Activated CD4-positive, alpha-beta T cell treated with anti-CD3 and anti-CD28 coated beads, Interleukin-2, amount 10 ng/mL, durations not matched to agents 24 days and 14 days (primary cell): Measurements from ENCODE around the gene TKFC. TPM values are rescaled to one million over a fixed set of nuclear protein-coding genes. Genes with fewer than 3 reads are reported as not detected.

Experiments
- DNase-seq: peaks from one replicate; pipeline ENCODE4 v3.0.0; 2022
- H3K27ac Mint-ChIP-seq: one replicate; pipeline ENCODE4 v1.8.0; 2022; ENCODE audit warnings: mild to moderate bottlenecking, mixed read lengths
- H3K27me3 Mint-ChIP-seq: one replicate; pipeline ENCODE4 v1.8.0; 2022; ENCODE audit warnings: mixed read lengths
- H3K36me3 Mint-ChIP-seq: one replicate; pipeline ENCODE4 v1.8.0; 2022; ENCODE audit warnings: low read depth, mild to moderate bottlenecking, mixed read lengths
- H3K4me1 Mint-ChIP-seq: one replicate; pipeline ENCODE4 v1.8.0; 2021; ENCODE audit warnings: mixed read lengths
- H3K4me3 Mint-ChIP-seq: one replicate; pipeline ENCODE4 v1.8.0; 2022; ENCODE audit warnings: mild to moderate bottlenecking, moderate library complexity, mixed read lengths
- H3K9me3 Mint-ChIP-seq: one replicate; pipeline ENCODE4 v1.8.0; 2021; ENCODE audit warnings: mixed read lengths
- intact Hi-C: fragments of 100-400 bp; cut with micrococcal nuclease; formaldehyde crosslinking; loops from one replicate; pipeline ENCODE4 v1.15.1; 2023
- total RNA-seq: library from RNA; stranded (reverse); gene quantifications from 2 replicates; pipeline ENCODE4 v1.2.3, GENCODE V29; 2022

Gene TKFC
- total RNA-seq, 1 donor from 2014 or later: 81.7 TPM

DNA sequence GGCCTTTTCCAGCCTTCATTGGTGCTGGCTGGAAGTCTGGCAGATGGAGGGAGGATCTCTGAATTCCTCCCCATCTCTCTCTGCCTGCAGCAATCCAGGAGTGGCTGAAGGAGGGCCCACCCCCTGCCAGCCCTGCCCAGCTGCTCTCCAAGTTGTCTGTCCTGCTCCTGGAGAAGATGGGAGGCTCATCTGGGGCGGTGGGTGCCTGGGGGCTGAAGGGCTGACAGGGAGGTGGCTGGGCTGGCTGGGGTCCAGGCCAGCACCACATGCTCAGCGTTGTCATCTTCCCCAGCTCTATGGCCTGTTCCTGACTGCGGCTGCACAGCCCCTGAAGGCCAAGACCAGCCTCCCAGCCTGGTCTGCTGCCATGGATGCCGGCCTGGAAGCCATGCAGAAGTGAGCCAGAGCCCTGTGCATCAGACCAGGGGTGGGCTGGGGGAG, 12.2 kb downstream of the TKFC start:
- Mint-ChIP-seq H3K4me1 (no peaks in the 10 kb centered on the region), H3K27ac (no peak overlapping the region), H3K9me3 (no peaks in the 10 kb centered on the region), H3K27me3 (no peaks in the 10 kb centered on the region), H3K36me3 (peaks cover 19% of the 10 kb centered on the region), H3K4me3 (no peak overlapping the region)
- DNase-seq: no peak
- intact Hi-C loops: no loop called here

DNA sequence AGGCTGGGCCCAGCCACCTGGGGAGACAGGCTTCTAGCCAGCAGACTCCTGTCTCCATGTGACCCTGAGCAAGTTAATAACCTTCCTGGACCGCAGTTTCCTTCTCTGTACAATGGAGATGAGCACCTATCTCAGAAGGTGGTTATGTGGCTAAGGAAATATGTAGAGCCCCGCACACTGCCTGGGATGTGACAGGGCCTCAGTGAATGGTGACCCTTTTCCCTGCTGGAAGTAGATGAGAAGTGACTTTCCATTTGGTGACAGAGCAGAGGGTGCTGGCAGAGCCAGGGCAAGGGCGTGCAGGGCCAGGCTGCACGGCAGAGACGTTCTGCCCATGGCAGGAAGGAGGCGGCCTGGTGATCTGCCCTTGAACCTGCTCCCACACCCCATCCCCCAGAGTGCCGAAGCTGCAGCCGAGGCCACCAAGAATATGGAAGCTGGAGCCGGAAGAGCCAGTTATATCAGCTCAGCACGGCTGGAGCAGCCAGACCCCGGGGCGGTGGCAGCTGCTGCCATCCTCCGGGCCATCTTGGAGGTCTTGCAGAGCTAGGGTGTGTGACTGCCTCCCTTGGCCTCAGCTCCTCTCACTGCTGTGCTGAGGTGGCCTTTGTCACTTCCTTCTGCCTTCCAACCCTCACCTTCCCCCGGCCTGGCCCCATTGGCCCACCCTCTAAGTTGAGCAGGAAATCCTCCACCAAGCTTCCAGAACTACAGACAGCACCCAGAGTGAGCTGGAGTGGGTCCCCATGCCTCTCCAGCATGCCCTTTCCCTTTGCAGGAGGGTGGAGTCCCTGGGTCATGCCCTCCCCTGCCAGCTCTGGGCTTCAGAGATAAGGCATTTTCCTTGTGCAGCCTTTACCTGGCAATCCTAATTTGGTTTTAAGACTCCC, 13.2 kb downstream of the TKFC start:
- Mint-ChIP-seq H3K9me3 (no peaks in the 10 kb centered on the region), H3K4me1 (no peaks in the 10 kb centered on the region), H3K27me3 (no peaks in the 10 kb centered on the region), H3K4me3 (no peak overlapping the region), H3K36me3 (peaks cover 17% of the 10 kb centered on the region), H3K27ac (no peak overlapping the region)
- intact Hi-C loops: no loop called here
- DNase-seq: no peak

DNA sequence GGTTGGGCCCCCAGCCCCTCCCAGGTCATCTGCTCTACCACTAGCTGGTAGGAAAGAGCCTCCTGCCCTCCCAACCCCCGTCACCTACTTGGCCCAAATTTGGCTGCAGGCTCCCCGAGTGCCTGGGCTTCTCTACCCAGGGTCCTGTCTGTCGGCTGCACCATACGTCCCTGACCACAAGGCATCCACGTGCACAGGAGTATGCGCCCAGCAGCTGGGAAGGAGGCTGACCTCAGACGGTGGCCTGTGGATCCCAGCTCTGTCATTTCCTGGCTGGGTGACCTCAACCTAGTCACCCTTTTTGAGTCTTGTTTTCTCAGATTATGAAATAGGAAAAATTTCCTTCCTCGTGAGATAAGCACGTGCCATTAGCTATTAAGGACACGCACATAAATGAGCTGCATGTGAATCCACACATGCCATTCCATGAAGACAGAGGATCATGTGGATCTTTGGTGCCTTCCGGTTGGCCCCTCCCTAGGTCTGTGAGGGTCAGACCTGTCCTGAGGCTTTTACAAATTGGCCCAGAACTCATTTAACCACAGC, 15.0 kb downstream of the TKFC start:
- intact Hi-C loops: no loop called here
- Mint-ChIP-seq H3K9me3 (no peaks in the 10 kb centered on the region), H3K27ac (no peak overlapping the region)

DNA sequence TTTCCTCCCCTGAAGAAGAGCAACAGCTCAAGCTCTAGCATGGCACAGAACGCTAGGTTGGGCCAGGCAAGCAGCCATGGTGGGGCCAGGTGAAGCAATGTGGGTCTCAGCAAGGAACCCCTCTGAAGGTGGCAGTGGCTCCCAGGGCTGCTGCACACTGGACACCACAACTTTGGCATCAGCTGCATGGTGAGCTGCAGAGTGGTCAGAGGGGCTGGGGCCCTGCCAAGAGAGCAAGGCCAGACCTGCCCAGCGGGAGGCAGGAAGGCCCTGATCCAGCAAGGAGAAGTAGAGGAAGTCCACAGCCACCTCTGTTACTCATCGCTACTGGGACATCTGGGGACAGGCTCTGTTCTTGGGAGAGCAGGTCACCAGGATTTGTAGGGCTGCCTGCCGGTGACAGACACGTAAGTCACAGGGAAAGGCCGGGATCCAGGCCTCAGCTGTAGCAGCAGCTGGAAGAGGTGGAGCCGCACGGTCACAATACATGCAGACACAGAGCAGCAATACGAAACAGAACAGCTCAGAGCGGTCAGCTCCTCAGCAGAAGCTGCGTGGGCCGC, 16.2 kb downstream of the TKFC start:
- Mint-ChIP-seq H3K4me3 (no peak overlapping the region), H3K4me1 (no peaks in the 10 kb centered on the region), H3K27ac (no peak overlapping the region), H3K36me3 (peaks cover 27% of the 10 kb centered on the region), H3K27me3 (no peaks in the 10 kb centered on the region), H3K9me3 (no peaks in the 10 kb centered on the region)
- intact Hi-C loops: no loop called here
- DNase-seq: no peak

More for the DNA sequence above, 15.0 kb downstream of the TKFC start:
- Mint-ChIP-seq H3K4me1 (no peaks in the 10 kb centered on the region), H3K4me3 (no peak overlapping the region), H3K36me3 (peaks cover 22% of the 10 kb centered on the region), H3K27me3 (no peaks in the 10 kb centered on the region)
- DNase-seq: no peak

DNA sequence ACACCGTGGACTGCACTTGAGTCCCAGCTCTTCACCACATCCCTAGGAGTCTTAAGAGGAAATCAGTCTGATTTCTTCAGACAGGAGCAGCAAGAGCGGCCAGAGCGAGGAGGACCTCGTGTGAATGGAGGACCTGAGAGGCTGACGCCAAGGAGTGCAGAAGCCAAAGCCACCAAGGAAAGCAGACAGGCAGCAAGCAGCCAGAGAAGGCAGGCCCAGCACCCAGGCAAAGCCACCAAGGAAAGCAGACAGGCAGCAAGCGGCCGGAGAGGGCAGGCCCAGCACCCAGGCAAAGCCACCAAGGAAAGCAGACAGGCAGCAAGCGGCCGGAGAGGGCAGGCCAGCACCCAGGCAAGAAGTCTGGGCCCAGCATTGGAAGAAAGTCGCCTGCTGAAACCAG, 16.9 kb downstream of the TKFC start:
- no peak for DNase-seq
- Mint-ChIP-seq H3K27me3 (no peaks in the 10 kb centered on the region), H3K4me3 (no peak overlapping the region), H3K4me1 (no peaks in the 10 kb centered on the region), H3K27ac (no peak overlapping the region), H3K36me3 (peaks cover 25% of the 10 kb centered on the region), H3K9me3 (no peaks in the 10 kb centered on the region)
- intact Hi-C loops: no loop called here

DNA sequence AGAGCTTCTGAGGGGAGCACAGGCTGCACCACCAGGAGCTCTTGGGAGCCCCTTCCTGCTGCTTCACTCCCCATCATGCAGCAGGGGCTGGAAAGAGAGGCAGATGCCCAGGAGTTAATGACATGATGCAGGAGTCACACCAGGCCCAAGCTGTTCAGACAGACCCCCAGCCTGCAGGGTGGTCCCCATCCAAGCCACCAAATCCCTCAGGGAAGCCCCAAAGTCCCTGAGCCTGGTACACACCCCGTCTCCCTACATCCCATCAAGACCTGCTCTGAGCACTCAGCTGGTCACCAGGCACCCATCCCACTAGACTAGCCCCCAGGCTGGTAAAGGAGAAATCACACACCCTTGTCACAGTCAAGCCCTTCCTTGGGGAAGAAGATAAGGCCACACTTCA, 17.3 kb downstream of the TKFC start:
- H3K36me3 Mint-ChIP-seq: peaks cover 28% of the 10 kb centered on the region
- no peak overlapping the region for H3K27ac Mint-ChIP-seq
- no peak overlapping the region for H3K4me3 Mint-ChIP-seq
- H3K9me3 Mint-ChIP-seq: no peaks in the 10 kb centered on the region
- DNase-seq: no peak
- intact Hi-C loops: no loop called here
- H3K4me1 Mint-ChIP-seq: no peaks in the 10 kb centered on the region
- H3K27me3 Mint-ChIP-seq: no peaks in the 10 kb centered on the region

DNA sequence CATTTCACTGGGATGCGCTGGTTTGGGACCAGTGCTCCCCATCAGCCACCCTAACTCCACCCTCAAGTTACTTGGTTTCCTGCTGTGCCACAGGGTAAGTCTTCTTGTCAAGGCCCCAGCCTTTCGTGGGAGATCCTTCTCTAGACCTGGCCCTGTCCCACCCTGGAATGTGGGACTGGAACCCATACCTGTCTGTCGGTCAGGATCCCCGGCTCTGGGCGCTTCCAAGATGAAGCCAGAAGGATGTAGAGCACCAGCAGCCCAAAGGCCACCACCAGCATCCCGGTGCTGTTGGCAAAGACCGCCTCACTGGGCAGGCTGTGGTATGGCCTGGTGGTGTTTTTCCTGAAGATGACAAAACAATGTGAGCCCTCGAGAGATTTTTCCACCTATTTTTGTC, 17.8 kb downstream of the TKFC start:
- Mint-ChIP-seq H3K4me1 (no peaks in the 10 kb centered on the region), H3K9me3 (no peaks in the 10 kb centered on the region), H3K4me3 (no peak overlapping the region), H3K27me3 (no peaks in the 10 kb centered on the region), H3K36me3 (peaks cover 29% of the 10 kb centered on the region), H3K27ac (no peak overlapping the region)
- DNase-seq: no peak
- intact Hi-C loops: no loop called here

DNA sequence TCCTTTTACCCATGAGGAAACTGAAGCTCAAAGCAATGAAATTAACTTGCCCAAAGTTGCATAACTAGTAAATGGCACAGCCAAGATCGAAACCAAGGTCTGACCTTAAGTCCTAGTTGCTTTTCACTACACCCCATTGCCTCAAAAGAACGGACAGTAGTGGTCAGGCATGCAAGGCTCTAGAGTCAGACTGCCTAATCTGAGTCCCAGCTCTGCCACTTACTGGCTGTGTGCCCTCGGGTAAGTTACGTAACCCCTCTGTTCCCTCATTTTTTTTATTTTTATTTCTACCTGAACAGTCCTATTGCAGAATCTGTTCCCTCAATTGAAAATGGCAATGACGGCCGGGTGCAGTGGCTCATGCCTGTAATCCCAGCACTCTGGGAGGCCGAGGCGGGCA, 19.0 kb downstream of the TKFC start:
- H3K27me3 Mint-ChIP-seq: no peaks in the 10 kb centered on the region
- peaks cover 29% of the 10 kb centered on the region for H3K36me3 Mint-ChIP-seq
- no peaks in the 10 kb centered on the region for H3K9me3 Mint-ChIP-seq
- no peak for DNase-seq
- no peak overlapping the region for H3K4me3 Mint-ChIP-seq
- H3K4me1 Mint-ChIP-seq: peaks cover 3% of the 10 kb centered on the region
- H3K27ac Mint-ChIP-seq: no peak overlapping the region
- intact Hi-C loops: no loop called here

DNA sequence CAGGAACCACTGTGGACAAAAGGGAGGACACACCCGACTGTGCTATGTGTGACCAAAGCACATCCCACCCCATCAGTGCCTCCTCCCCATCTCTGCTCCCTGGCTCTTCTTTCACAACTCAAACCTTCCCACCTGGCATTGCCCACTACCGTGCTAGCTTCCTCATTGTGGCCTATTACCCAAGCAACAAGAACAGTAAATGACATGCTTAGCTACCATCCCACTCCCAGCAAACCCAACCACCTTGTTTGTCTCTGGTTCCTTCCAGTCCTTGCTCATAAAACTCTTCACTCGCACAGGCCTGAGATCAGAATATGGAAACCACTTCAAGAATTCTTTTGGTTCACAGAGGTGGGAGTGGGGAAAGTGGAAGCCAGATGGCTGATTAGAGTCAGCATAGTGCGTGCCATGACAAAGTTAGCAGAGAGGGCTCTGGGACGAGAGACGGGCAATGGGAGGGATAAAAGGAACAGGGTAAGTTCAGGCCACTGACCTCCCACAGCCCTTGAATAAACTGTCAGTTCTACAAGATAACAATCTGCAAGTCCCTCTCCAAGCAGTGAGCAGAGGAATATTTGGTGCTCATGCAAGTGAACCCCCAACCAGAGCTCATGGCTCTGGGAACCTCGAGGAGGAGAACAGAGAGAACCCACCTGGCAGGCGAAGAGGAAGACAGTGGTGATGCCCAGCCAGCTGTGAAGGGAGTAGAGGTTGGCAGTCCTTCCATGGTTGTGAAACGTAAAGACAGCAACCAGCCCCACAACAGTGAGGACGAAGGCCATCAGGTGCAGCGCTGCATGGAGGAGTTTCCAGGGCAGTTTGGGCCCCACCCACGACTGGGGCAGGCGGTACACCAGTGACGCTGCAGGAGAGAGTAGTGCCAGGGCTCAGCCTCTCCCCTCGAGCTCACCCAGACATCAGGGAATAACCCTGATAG, 20.4 kb downstream of the TKFC start:
- H3K9me3 Mint-ChIP-seq: no peaks in the 10 kb centered on the region
- intact Hi-C loops: no loop called here
- no peak for DNase-seq
- H3K27me3 Mint-ChIP-seq: no peaks in the 10 kb centered on the region
- no peak overlapping the region for H3K4me3 Mint-ChIP-seq
- H3K36me3 Mint-ChIP-seq: peaks cover 25% of the 10 kb centered on the region
- peaks cover 8% of the 10 kb centered on the region for H3K4me1 Mint-ChIP-seq
- no peak overlapping the region for H3K27ac Mint-ChIP-seq

DNA sequence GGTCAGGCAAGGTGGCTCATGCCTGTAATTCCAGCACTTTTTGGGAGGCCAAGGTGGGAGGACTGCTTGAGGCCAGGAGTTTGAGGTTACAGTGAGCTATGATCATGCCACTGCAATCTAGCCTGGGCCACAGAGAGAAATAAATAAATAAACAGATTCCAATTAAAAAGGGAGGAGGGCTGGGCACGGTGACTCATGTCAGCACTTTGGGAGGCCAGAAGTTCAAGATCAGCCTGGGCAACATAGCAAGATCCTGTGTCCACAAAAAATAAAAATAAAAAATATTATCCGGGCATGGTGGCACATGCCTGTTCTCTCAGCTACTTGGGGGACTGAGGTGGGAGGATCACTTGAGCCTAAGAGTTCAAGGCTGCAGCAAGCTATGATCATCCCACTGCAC, 21.2 kb downstream of the TKFC start:
- peaks cover 25% of the 10 kb centered on the region for H3K36me3 Mint-ChIP-seq
- no peaks in the 10 kb centered on the region for H3K27me3 Mint-ChIP-seq
- H3K4me3 Mint-ChIP-seq: no peak overlapping the region
- intact Hi-C loops: no loop called here
- peaks cover 8% of the 10 kb centered on the region for H3K4me1 Mint-ChIP-seq
- H3K27ac Mint-ChIP-seq: no peak overlapping the region
- DNase-seq: no peak
- no peaks in the 10 kb centered on the region for H3K9me3 Mint-ChIP-seq

DNA sequence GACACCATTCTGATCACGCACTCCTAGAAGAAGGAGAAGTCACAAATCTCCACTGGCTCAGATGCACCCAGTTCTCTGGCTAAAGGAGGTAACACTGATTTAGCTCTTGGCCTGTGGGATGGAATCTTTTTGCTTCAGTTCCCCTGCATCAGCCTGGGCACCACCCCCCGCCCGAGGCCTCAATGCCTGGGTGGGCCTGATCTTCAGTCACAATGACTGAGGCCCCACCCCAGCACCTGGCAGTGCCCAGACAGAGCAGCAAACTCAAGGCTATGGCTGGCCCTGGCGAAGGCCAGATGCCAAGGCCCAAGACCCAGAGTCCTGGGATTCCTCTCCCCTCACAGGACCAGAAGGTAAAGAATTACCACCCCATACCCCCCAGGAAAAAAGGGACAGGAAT, 23.7 kb downstream of the TKFC start:
- Mint-ChIP-seq H3K27ac (no peak overlapping the region), H3K4me1 (peaks cover 17% of the 10 kb centered on the region), H3K36me3 (peaks cover 21% of the 10 kb centered on the region), H3K27me3 (no peaks in the 10 kb centered on the region), H3K4me3 (no peak overlapping the region), H3K9me3 (no peaks in the 10 kb centered on the region)
- no peak for DNase-seq
- intact Hi-C loops: no loop called here

DNA sequence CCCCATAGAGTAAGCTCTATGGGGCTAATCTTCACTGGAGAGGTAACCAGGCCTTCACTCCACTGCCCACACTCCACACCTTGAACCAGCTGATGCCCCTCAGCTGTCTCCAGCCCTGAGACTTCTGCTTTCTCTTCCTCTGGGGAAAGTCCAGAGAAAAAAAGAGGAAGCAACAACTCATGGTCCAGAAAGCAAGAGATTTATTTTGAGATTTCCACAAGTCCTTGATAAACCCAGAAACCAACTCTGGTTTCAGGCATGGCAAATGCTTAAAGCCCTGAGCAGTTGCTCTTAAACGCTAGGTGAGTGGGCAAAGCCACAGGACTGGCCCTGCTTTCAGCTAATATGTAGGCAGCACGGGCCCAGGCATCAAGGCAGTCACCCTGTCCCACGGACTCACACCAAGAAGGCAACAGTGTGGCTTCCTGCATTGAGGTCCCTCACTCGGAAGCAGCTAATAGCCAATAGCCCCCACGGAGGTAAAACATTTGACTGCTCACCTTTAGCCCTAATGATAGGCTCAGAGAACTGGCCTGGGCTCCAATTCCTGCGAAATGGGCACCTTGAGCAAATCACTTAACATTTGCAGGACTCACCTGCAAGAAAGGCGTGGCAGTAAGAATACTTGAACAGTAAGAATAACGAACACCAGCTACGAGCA, 24.3 kb downstream of the TKFC start:
- DNase-seq: no peak
- H3K27me3 Mint-ChIP-seq: no peaks in the 10 kb centered on the region
- H3K4me3 Mint-ChIP-seq: no peak overlapping the region
- H3K36me3 Mint-ChIP-seq: peaks cover 23% of the 10 kb centered on the region
- peaks cover 17% of the 10 kb centered on the region for H3K4me1 Mint-ChIP-seq
- no peak overlapping the region for H3K27ac Mint-ChIP-seq
- no peaks in the 10 kb centered on the region for H3K9me3 Mint-ChIP-seq
- intact Hi-C loops: no loop called here

DNA sequence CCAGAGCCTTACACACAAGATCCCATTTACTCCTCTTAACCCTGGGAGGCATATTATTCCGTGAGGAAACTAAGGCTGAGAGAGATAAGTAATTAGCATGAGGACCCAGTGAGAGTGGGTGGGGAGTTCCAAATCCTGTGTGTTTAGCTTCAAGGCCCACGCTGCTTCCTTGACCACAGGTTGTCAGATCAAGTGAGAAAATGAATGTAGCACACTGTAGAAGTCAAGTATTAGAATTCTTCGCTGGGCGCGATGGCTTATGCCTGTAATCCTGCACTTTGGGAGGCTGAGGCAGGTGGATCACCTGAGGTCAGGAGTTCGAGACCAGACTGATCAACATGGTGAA, 24.8 kb downstream of the TKFC start:
- H3K27ac Mint-ChIP-seq: no peak overlapping the region

More for the DNA sequence above, 24.8 kb downstream of the TKFC start:
- intact Hi-C loops: no loop called here
- H3K27me3 Mint-ChIP-seq: no peaks in the 10 kb centered on the region
- DNase-seq: no peak
- peaks cover 21% of the 10 kb centered on the region for H3K36me3 Mint-ChIP-seq
- H3K4me1 Mint-ChIP-seq: peaks cover 19% of the 10 kb centered on the region
- no peak overlapping the region for H3K4me3 Mint-ChIP-seq
- no peaks in the 10 kb centered on the region for H3K9me3 Mint-ChIP-seq
